GM12872 (cell line): ENCODE measurements around the gene RAB11FIP4.

Source experiments
- CTCF ChIP-seq: IDR thresholded peaks from 3 replicates; pipeline ENCODE4 v1.5.1; 2011; ENCODE audit warnings: low read depth, mild to moderate bottlenecking, low read length, moderate library complexity; ENCODE audit not compliant: insufficient read depth

RAB11FIP4 gene

GRCh38 chr17:31492206-31492605 lies 100.7 kb downstream of the RAB11FIP4 start:
- no peak for TF ChIP-seq CTCF

DNA sequence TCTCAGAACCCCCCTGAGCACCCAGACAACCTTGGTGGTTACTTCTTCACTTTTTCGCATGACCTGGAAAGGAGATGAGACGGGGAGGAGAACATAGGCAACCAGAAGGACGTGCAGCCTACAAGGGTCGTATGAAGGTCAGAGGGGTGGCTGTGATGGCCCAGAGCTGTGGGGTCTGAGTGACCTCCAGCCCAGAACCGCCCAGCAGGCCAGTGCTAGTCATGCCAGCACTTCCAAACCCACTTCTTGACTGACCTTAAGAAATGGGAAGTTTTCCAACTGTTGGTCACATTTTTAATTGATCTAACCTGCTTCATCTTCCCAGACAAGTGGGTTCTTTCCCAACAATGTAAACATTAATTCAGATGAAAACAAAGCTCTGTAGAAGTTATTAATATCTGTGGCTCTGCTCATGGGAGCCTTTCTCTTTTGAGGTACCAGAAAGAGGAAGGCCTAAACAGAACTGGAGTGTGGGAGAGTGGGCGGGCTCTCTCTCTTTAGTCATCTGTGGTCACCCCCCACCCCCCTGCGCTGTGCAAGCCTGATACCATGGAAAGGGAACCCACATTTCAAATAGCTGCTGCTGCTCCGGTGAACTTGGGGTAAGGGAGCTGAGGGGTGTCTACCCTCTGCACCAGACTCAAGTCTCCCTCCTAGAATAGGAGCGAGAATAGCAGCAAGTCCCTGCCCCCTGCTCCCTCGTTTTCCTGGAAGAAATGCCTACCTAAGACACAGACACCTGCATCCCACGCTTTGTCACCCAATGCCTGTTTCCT lies 101.6 kb downstream of the RAB11FIP4 start:
- no peak for TF ChIP-seq CTCF

DNA sequence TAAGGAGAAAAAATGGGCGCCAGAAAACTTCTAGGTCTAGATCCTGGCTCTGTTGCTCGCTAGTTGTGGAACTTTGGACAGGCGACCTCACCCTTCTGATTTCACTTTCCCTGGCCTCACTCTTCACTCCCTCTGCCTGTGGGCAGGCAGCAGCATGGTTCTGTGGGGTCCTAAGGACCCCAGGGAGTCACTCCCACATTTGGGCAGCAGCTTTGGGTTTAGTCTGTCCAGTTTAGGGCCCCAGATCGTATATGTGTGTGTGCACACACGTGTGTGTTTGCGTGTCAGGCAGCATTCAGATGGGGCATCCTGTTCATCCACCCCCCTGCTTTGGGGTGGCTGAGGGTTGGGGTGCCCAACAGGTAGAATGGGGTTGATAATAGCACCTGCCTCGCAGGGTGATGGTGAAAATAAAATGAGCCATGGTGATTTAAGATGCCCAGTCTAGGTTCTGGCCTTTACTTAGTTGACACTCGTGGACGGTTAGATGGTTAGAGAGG lies 102.2 kb downstream of the RAB11FIP4 start:
- TF ChIP-seq CTCF, result no peak

GRCh38 chr17:31494259-31495021 lies 103.0 kb downstream of the RAB11FIP4 start:
- TF ChIP-seq CTCF, result no peak

GRCh38 chr17:31495022-31495885 lies 103.8 kb downstream of the RAB11FIP4 start:
- TF ChIP-seq CTCF, result no peak

DNA sequence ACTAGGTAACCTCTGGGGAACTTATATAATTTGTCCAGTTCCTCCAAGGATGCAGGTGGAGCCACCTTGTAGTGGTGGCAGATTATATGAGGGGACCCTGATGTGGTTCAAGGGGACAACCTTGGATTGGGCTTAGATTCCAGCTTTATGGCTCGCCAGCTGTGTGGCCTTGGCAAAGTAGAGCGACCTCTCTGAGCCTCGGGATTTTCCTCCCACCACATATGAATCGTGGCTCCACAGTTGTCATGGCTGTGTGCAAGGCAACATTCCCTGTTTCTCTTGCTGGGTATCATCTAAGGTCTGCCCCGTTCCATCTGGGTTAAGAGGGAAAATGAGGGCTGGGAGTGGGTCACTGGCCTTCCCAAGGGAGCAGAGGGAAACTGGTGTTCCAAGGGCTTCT lies 104.6 kb downstream of the RAB11FIP4 start:
- TF ChIP-seq CTCF, result no peak

DNA sequence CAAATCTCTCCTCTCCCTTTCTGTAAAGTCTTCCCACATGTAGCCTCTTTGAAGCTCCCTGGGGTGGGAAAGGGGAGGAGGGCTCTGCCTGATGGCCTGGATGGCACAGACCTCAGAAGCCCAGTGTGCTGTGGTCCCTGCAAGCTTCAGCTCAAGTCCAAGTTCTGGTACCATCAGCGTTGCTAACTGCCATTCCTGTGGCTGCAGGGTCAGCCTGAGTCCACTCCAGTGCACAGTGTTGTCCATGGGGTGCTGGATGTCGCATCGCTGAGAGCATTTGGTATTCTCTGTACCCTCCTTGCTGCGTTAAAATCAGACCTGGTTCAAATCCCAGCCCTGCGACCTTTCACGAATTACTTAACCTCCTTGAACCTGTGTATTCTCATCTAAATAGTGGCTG lies 105.1 kb downstream of the RAB11FIP4 start:
- no peak for TF ChIP-seq CTCF
